Raji (cell line): ENCODE measurements around the gene ASPSCR1.
A peak's percentile ranks its signal among the peaks of the same experiment; 100 is the strongest.

Experiments
- POLR2A ChIP-seq: IDR thresholded peaks from 2 replicates; pipeline ENCODE4 v1.6.1; 2011; ENCODE audit warnings: low read depth, low read length, control low read depth; ENCODE audit not compliant: insufficient read depth

The ASPSCR1 gene

DNA sequence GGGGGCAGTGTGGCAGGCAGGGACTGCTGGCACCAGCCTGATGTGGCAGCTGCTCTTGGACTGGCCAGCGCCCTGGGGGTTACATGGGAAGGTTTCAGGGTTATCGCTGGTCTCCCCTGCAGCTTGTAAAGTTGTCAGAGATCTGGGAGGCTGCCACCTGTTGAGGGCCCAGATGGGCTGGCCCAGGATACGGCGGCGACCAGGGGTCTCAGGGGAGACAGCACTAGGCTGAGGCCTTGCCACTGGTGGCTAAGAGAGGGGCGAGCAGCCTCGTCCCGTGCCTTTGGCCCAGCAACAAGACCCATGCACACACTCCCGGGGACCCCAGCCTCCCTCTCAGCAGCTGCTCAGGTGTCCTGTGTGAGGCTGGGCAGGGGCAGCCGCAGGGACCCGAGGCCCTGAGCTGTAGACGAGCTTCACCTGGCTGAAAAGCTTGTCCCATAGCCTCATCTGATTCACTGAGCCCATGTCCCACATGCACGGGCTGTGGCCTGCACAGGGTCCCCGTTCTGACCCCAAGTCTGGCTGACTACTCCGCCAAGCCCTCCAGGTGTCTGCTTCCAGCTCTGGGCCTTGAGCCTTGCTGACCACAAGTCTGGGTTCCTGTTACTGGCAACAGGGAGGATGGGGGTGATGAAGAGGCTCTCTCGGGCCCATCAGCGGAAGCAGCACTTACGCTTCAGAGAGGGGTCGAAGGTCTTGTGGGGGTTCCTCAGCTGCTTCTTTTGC, 82.0 kb downstream of the ASPSCR1 start:
- TF ChIP-seq POLR2A = no peak

- 0 out of 2 replicates have a peak, but pooled peaks have one; percentile 20 for TF ChIP-seq POLR2A
Observed at GRCh38 chr17:82060001-82060380, 82.6 kb downstream of the ASPSCR1 start.

- TF ChIP-seq POLR2A = no peak
Observed at GRCh38 chr17:82060614-82061013, 83.2 kb downstream of the ASPSCR1 start.

- 0 out of 2 replicates have a peak, but pooled peaks have one; percentile 4 for TF ChIP-seq POLR2A
Observed at GRCh38 chr17:82061047-82061925, 83.9 kb downstream of the ASPSCR1 start.

DNA sequence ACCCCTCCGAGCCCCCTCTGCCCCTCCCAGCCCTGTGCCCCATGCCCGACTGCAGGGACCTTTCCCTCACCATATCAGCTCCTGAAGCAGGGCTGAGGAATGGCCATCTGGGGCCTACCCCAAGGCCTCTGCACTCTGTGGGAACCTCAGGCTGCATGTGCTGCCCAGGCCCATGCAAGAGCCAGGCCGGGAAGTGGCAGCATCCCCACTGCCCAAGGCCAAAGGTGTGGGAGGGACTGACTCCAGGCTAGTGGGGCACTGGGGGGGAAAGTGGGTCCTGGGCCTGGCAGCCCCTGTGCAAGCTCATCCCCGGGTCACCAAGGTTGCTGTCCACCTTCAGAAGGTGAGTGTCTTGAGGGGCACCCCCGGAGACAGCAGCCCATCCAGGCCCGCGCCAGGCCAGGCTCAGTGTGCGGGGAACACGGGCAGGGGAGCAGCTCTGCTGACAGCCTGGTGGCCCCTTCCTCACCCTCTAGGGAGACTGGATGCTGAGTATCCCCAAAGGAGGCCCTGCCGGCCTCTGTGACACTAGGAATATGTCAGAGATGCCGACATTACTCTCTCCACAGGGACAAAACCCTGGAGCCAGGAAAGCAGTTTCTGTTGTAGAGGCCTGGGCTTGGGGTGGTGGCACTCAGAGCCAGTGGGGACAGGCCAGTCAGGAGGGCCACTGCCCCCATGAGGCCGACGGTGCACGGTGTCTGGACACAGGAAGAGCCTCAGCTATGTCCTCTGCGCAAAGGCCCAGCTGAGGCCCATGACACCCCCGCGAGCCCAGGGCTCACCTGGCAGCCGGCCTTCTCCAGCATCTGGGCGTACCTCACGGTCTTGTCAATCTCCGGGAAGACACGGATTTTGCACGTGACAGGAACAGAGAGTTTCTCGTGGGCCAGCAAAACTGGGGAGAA, 84.9 kb downstream of the ASPSCR1 start:
- no peak for TF ChIP-seq POLR2A

DNA sequence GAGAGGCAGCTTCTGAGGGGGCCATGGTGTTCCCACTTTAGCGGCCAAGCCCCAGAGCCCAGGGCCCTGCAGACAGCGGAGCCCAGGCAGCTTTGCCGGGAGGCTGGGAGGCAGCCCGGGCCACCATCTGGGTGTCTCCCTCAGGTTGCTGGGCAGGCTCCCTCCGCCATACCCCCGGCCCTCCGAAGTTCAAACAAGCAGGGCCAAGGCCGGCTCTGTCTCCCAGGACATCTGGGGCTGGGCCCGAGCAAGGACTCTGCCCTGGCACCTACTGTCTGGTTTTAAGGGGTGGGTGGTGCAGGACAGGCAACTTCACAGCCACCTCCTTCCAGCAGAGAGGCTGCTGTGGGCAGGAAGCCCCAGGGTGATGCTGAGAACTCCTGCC, 85.5 kb downstream of the ASPSCR1 start:
- TF ChIP-seq POLR2A = no peak

DNA sequence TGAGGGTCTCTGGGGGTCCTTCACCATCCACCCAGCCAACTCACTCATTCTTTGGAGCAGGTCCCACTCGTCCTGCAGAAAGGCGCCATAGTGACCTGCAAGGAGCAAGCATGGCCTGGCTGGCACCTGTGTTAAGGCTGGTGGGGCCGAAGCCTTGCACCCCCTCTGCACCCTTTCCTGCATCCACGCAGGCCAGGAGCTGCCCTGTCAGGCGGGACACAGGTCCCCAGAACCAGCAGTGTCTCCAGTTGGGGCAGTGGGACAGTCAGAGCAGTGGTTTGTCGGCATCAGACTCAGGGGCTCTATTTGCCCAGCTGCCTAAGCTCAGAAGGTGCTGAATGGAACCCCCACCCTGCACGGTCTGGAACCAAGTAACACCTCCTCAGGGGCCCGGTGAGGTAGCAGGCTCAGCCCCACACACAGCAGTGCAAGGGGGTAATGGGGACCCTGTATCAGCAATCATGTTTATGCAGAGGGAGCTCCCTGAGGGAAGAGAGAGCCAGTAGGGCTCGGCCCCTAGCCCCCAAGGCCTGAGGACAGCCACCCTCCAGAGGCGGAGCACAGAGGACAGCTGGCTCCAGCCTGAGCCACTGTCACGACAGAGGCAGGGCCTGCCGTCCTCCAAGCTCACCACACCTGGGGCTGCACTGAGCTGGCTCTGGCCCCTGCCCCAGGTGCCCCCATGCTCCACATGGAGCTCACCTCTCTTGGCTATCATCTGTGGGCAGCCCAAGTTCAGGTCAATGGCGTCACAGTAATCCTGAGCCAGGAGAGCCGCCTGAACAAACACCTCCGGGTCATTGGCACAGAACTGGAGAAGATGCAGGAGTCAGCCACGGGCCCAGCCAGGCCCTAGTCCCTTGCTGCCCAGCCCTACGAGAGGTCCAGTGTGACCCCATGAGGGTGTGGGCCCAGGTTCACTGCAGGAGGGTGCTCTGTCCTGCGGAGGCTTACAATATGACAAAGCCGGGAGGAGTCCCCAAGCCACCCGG, 86.3 kb downstream of the ASPSCR1 start:
- TF ChIP-seq POLR2A = no peak

DNA sequence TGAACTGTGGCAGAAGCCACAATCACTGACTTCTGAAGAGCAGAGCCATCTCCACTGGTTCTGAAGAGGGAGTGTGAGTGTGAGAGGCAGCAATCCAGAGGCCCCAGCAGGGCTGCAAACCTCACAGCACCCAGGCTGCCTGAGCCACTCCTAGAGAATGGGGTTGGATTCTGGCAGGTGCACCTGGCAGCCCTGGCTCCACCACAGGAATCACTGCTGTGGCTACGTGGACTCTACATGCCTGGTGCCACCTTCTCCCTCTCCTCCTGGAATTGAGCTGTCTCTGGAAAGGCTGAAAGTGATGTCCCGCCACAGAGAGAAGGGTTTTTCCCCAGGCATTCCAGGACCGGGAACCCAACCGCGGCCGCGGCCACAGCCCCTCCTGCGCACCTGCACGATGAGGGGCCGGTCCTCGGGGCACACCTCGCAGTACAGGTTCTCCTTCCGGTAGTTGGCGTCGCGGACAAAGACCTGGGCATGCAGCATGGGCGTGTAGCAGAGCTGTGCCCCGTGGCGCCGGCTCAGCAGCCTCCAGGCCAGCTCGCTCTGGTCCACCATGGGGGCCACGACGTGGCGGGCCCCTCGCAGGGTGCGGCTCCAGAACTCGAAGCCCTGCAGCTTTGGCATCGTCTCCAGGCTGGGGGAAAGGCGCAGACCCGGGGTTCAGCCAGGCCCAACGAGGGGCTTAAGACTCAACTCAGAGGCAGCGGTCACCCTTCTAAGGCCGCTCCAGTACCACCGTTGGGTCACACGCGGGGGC, 87.2 kb downstream of the ASPSCR1 start:
- TF ChIP-seq POLR2A = no peak

GRCh38 chr17:82065193-82065637, 87.8 kb downstream of the ASPSCR1 start:
- TF ChIP-seq POLR2A = no peak

GRCh38 chr17:82065638-82066303, 88.3 kb downstream of the ASPSCR1 start, which contains the start of gene DUS1L:
TSS of gene DUS1L (minus strand) at chr17:82065804. CDS start at chr17:82065059, 745 bp downstream.
- TF ChIP-seq POLR2A = peak; percentile 72
